ENCODE measurements around the gene CCNL1.

The CCNL1 gene

GRCh38 chr3:157121522-157121921 lies 38.4 kb downstream of the CCNL1 start:
- Histone ChIP-seq H3K36me3 (ENCODE audit: insufficient read depth, low read length) (no peaks in the 10 kb centered on the region), H3K4me2 (ENCODE audit: low read depth, low read length, poor library complexity, severe bottlenecking) (no peak overlapping the region), H3K27me3 (ENCODE audit: insufficient read depth, low read length, poor library complexity, severe bottlenecking) (no peaks in the 10 kb centered on the region), H2AFZ (ENCODE audit: low read length) (no peak overlapping the region), H3F3A (ENCODE audit: low read depth) (no peaks in the 10 kb centered on the region), H3K79me2 (ENCODE audit: insufficient read depth, low read length) (no peaks in the 10 kb centered on the region), H3K9ac (ENCODE audit: low read depth, low read length, poor library complexity, severe bottlenecking) (no peak overlapping the region), H3K4me1 (ENCODE audit: insufficient read depth, low read length, poor library complexity, severe bottlenecking) (no peaks in the 10 kb centered on the region), H4K20me1 (ENCODE audit: insufficient read depth, low read length, poor library complexity, severe bottlenecking) (no peaks in the 10 kb centered on the region), H3K9me2 (replicated peaks; ENCODE audit: low read depth, low read length) (no peaks in the 10 kb centered on the region), H3K9me3 (ENCODE audit: insufficient read depth, low read depth, low read length) (no peaks in the 10 kb centered on the region), H3K4me3 (ENCODE audit: low read length, poor library complexity, severe bottlenecking) (no peak overlapping the region)
- TF ChIP-seq, protein P1, sequence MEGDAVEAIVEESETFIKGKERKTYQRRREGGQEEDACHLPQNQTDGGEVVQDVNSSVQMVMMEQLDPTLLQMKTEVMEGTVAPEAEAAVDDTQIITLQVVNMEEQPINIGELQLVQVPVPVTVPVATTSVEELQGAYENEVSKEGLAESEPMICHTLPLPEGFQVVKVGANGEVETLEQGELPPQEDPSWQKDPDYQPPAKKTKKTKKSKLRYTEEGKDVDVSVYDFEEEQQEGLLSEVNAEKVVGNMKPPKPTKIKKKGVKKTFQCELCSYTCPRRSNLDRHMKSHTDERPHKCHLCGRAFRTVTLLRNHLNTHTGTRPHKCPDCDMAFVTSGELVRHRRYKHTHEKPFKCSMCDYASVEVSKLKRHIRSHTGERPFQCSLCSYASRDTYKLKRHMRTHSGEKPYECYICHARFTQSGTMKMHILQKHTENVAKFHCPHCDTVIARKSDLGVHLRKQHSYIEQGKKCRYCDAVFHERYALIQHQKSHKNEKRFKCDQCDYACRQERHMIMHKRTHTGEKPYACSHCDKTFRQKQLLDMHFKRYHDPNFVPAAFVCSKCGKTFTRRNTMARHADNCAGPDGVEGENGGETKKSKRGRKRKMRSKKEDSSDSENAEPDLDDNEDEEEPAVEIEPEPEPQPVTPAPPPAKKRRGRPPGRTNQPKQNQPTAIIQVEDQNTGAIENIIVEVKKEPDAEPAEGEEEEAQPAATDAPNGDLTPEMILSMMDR (conservative IDR thresholded peaks at IDR 0.05; ENCODE audit: low read length) = no peak
- TF ChIP-seq EZH2phosphoT487 (IDR thresholded peaks at IDR 0.05; ENCODE audit: borderline replicate concordance) = no peak

- no peak overlapping the region for H2AFZ ChIP-seq (ENCODE audit: low read length)
- no peak overlapping the region for H3K4me3 ChIP-seq (ENCODE audit: low read length, poor library complexity, severe bottlenecking)
- H3K4me2 ChIP-seq (ENCODE audit: low read depth, low read length, poor library complexity, severe bottlenecking) = no peak overlapping the region
- no peaks in the 10 kb centered on the region for H3F3A ChIP-seq (ENCODE audit: low read depth)
- TF ChIP-seq, protein P1 (conservative IDR thresholded peaks at IDR 0.05; ENCODE audit: low read length) = no peak
- TF ChIP-seq EZH2phosphoT487 (IDR thresholded peaks at IDR 0.05; ENCODE audit: borderline replicate concordance) = no peak
- H4K20me1 ChIP-seq (ENCODE audit: insufficient read depth, low read length, poor library complexity, severe bottlenecking) = no peaks in the 10 kb centered on the region
- H3K9me3 ChIP-seq (ENCODE audit: insufficient read depth, low read depth, low read length) = no peaks in the 10 kb centered on the region
- H3K36me3 ChIP-seq (ENCODE audit: insufficient read depth, low read length) = no peaks in the 10 kb centered on the region
- H3K9me2 ChIP-seq (replicated peaks; ENCODE audit: low read depth, low read length) = no peaks in the 10 kb centered on the region
- no peaks in the 10 kb centered on the region for H3K27me3 ChIP-seq (ENCODE audit: insufficient read depth, low read length, poor library complexity, severe bottlenecking)
- H3K9ac ChIP-seq (ENCODE audit: low read depth, low read length, poor library complexity, severe bottlenecking) = no peak overlapping the region
- H3K79me2 ChIP-seq (ENCODE audit: insufficient read depth, low read length) = no peaks in the 10 kb centered on the region
- H3K4me1 ChIP-seq (ENCODE audit: insufficient read depth, low read length, poor library complexity, severe bottlenecking) = no peaks in the 10 kb centered on the region
Measured at GRCh38 chr3:157120071-157120892, 39.7 kb downstream of the CCNL1 start.

DNA sequence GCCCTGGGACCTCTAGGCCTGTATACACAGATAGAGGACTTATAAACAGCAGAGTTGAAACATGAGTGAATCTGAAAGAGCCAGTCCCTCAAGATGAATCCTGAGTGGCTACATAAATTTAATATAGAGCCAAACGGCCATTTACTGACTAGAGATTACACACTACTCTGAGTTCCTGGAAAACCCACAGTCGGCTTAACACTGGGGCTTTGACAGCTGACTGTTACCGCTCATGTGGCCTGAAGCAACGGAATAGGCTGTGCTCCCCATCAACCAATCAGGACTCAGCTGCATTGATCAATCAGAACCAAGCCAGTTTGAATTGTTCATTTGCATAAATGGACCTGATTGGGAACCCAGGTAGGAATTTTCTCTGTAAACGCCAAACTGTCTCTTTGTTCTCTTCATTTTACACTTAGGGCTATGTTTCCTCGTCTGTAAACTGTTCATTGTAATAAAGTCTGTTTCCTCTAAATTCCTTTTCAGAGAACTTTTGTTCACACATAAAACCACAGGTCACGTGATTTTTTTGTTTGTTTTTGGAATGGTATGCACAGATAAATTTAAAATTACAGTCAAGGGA lies 40.5 kb downstream of the CCNL1 start:
- no peaks in the 10 kb centered on the region for H3K79me2 ChIP-seq (ENCODE audit: insufficient read depth, low read length)
- H3K27me3 ChIP-seq (ENCODE audit: insufficient read depth, low read length, poor library complexity, severe bottlenecking) = no peaks in the 10 kb centered on the region
- H3K9ac ChIP-seq (ENCODE audit: low read depth, low read length, poor library complexity, severe bottlenecking) = no peak overlapping the region
- no peaks in the 10 kb centered on the region for H3K9me2 ChIP-seq (replicated peaks; ENCODE audit: low read depth, low read length)
- no peaks in the 10 kb centered on the region for H3F3A ChIP-seq (ENCODE audit: low read depth)
- H4K20me1 ChIP-seq (ENCODE audit: insufficient read depth, low read length, poor library complexity, severe bottlenecking) = no peaks in the 10 kb centered on the region
- no peak overlapping the region for H3K4me3 ChIP-seq (ENCODE audit: low read length, poor library complexity, severe bottlenecking)
- H3K4me1 ChIP-seq (ENCODE audit: insufficient read depth, low read length, poor library complexity, severe bottlenecking) = no peaks in the 10 kb centered on the region
- no peaks in the 10 kb centered on the region for H3K9me3 ChIP-seq (ENCODE audit: insufficient read depth, low read depth, low read length)
- H3K36me3 ChIP-seq (ENCODE audit: insufficient read depth, low read length) = no peaks in the 10 kb centered on the region
- TF ChIP-seq EZH2phosphoT487 (IDR thresholded peaks at IDR 0.05; ENCODE audit: borderline replicate concordance) = no peak
- TF ChIP-seq, protein P1 (conservative IDR thresholded peaks at IDR 0.05; ENCODE audit: low read length) = no peak
- no peak overlapping the region for H3K4me2 ChIP-seq (ENCODE audit: low read depth, low read length, poor library complexity, severe bottlenecking)
- H2AFZ ChIP-seq (ENCODE audit: low read length) = no peak overlapping the region

Measured in Loucy (cell line).